Endodermal cell (in vitro differentiated cells): Measurements from ENCODE around the gene ENTPD2. TPM values are rescaled to one million over a fixed set of nuclear protein-coding genes. Genes with fewer than 3 reads are reported as not detected.
"Not testable (repeated sequence)": the region's sequence is repeated elsewhere in the genome, so short reads cannot be mapped to it uniquely, and the experiment has no call there.

Experiments used
- DNase-seq: peaks from one replicate; pipeline ENCODE4 v3.0.0-alpha.2; 2017
- H3K27ac ChIP-seq: 2 replicates; pipeline ENCODE4 v1.5.1; 2013; ENCODE audit warnings: mild to moderate bottlenecking, low read depth, low read length, moderate library complexity
- H3K27me3 ChIP-seq: 2 replicates; pipeline ENCODE4 v1.6.1; 2013; ENCODE audit warnings: mild to moderate bottlenecking, low read length, moderate library complexity; ENCODE audit not compliant: insufficient read depth, control insufficient read depth, poor library complexity, severe bottlenecking
- H3K36me3 ChIP-seq: 2 replicates; pipeline ENCODE4 v1.7.0; 2013; ENCODE audit warnings: mild to moderate bottlenecking, low read length, moderate library complexity; ENCODE audit not compliant: control insufficient read depth, insufficient read depth
- H3K4me1 ChIP-seq: one replicate; pipeline ENCODE4 v1.7.0; 2013; ENCODE audit warnings: low read length; ENCODE audit not compliant: control insufficient read depth, insufficient read depth
- H3K4me3 ChIP-seq: 2 replicates; pipeline ENCODE4 v1.5.1; 2013; ENCODE audit warnings: mild to moderate bottlenecking, low read length, moderate library complexity
- H3K9ac ChIP-seq: 2 replicates; pipeline ENCODE4 v1.6.1; 2013; ENCODE audit warnings: mild to moderate bottlenecking, low read length, moderate library complexity; ENCODE audit not compliant: poor library complexity, severe bottlenecking; ENCODE audit errors: extremely low read depth
- H3K9me3 ChIP-seq: 2 replicates; pipeline ENCODE4 v1.6.1; 2013; ENCODE audit warnings: mild to moderate bottlenecking, low read length, moderate library complexity; ENCODE audit not compliant: control insufficient read depth
- H3K27ac Mint-ChIP-seq: 2 replicates; pipeline ENCODE4 v1.8.0; 2020; ENCODE audit warnings: mixed read lengths
- H3K27me3 Mint-ChIP-seq: 2 replicates; pipeline ENCODE4 v1.8.0; 2021; ENCODE audit warnings: mild to moderate bottlenecking, mixed read lengths; ENCODE audit not compliant: insufficient read depth
- H3K36me3 Mint-ChIP-seq: 2 replicates; pipeline ENCODE4 v1.8.0; 2020; ENCODE audit warnings: low read depth, mixed read lengths
- H3K4me1 Mint-ChIP-seq: 2 replicates; pipeline ENCODE4 v1.8.0; 2020; ENCODE audit warnings: mixed read lengths
- H3K4me3 Mint-ChIP-seq: 2 replicates; pipeline ENCODE4 v1.8.0; 2020; ENCODE audit warnings: mild to moderate bottlenecking, moderate library complexity, mixed read lengths
- H3K9me3 Mint-ChIP-seq: 2 replicates; pipeline ENCODE4 v1.8.0; 2020; ENCODE audit warnings: mild to moderate bottlenecking, mixed read lengths
- CTCF ChIP-seq: fragments of 200-600 bp; sonication (generic); conservative IDR thresholded peaks from 2 replicates; pipeline ENCODE4 v1.5.0; 2021; ENCODE audit warnings: antibody characterized with exemption, mild to moderate bottlenecking
- WGBS, 2 experiments: methylation state at CpG; one replicate each; pipeline versions ENCODE4 v1.1.5 to v1.1.7; 2013; ENCODE audit warnings: missing lambda C conversion rate in 2 of 2, mixed read lengths in 1 of 2; ENCODE audit not compliant: insufficient coverage in 1 of 2, insufficient read length in 1 of 2; 5-methylcytosine and 5-hydroxymethylcytosine counted together
- total RNA-seq, 2 donors: library from RNA; stranded (reverse); fragmentation: NEBNext Ultra II Directional in 1 of 2; extraction: Animal tissue kit (Norgen Biotek cat#: 25700) in 1 of 2; gene quantifications; 2 replicates in 1 of 2; 3 replicates in 1 of 2; pipeline ENCODE4 v1.2.1, GENCODE V29; 2021

ENTPD2 gene
- total RNA-seq, 2 donors from 2014 or later: 1.2 to 2.4 TPM

GRCh38 chr9:137064027-137064879 lies 10.4 kb upstream of the ENTPD2 start:
- no peaks in the 10 kb centered on the region for H3K27me3 ChIP-seq
- peaks cover 3% of the 10 kb centered on the region for H3K4me1 ChIP-seq
- no peaks in the 10 kb centered on the region for H3K27me3 Mint-ChIP-seq
- peaks cover 11% of the 10 kb centered on the region for H3K4me1 Mint-ChIP-seq
- WGBS, 2 experiments: 63 to 66% methylated on average over 28 to 55 of the region's 55 CpGs
- no peak overlapping the region for H3K4me3 ChIP-seq
- no peaks in the 10 kb centered on the region for H3K9me3 Mint-ChIP-seq
- no peak overlapping the region for H3K27ac Mint-ChIP-seq
- H3K4me3 Mint-ChIP-seq: no peak overlapping the region
- H3K36me3 Mint-ChIP-seq: peaks cover 2% of the 10 kb centered on the region
- H3K27ac ChIP-seq: no peak overlapping the region
- peak; percentile 93 for DNase-seq
- peak; percentile 91 for TF ChIP-seq CTCF
- no peaks in the 10 kb centered on the region for H3K36me3 ChIP-seq
- no peaks in the 10 kb centered on the region for H3K9me3 ChIP-seq
- no peak overlapping the region for H3K9ac ChIP-seq

GRCh38 chr9:137063311-137064026 lies 9.6 kb upstream of the ENTPD2 start:
- Histone ChIP-seq H3K9ac (no peak overlapping the region), H3K9me3 (no peaks in the 10 kb centered on the region), H3K27ac (no peak overlapping the region), H3K4me1 (no peaks in the 10 kb centered on the region), H3K27me3 (no peaks in the 10 kb centered on the region), H3K36me3 (no peaks in the 10 kb centered on the region), H3K4me3 (no peak overlapping the region)
- Mint-ChIP-seq H3K4me3 (no peak overlapping the region), H3K36me3 (peaks cover 2% of the 10 kb centered on the region), H3K9me3 (no peaks in the 10 kb centered on the region), H3K27ac (no peak overlapping the region), H3K4me1 (peaks cover 7% of the 10 kb centered on the region), H3K27me3 (no peaks in the 10 kb centered on the region)
- no peak for DNase-seq
- WGBS, 2 experiments: 90 to 92% methylated on average over 7 to 26 of the region's 26 CpGs
- TF ChIP-seq CTCF: no peak

GRCh38 chr9:137062798-137063197 lies 8.9 kb upstream of the ENTPD2 start:
- H3K9me3 ChIP-seq, H3K4me3 Mint-ChIP-seq, H3K27me3 Mint-ChIP-seq, H3K27ac Mint-ChIP-seq, H3K27ac ChIP-seq, H3K36me3 Mint-ChIP-seq, H3K27me3 ChIP-seq, H3K4me3 ChIP-seq, H3K9ac ChIP-seq, H3K4me1 ChIP-seq, DNase-seq, H3K9me3 Mint-ChIP-seq, H3K36me3 ChIP-seq, H3K4me1 Mint-ChIP-seq: not testable (repeated sequence)
- 90 to 97% methylated on average over 2 to 5 of the region's 9 CpGs for WGBS, 2 experiments
